GM23248 (cell line): ENCODE results near the gene CNR1.

Experiments
- EZH2 ChIP-seq: fragments of 200-600 bp; sonication (generic); IDR thresholded peaks from 2 replicates; pipeline ENCODE4 v1.6.1; 2018; ENCODE audit warnings: antibody characterized with exemption, mild to moderate bottlenecking; ENCODE audit not compliant: insufficient read depth, poor library complexity, severe bottlenecking
- EZH2phosphoT487 ChIP-seq: fragments of 200-600 bp; sonication (generic); IDR thresholded peaks from 2 replicates; pipeline ENCODE4 v1.6.1; 2018; ENCODE audit warnings: antibody characterized with exemption, moderate library complexity, mild to moderate bottlenecking, low read depth; ENCODE audit not compliant: insufficient read depth

GRCh38 chr6:88145298-88145963 lies 20.7 kb downstream of the CNR1 start:
- TF ChIP-seq EZH2 (no peak), EZH2phosphoT487 (no peak)
